ENCODE results near the gene RTN4RL1. TPM values are rescaled to one million over a fixed set of nuclear protein-coding genes. Genes with fewer than 3 reads are reported as not detected.
"Not testable (repeated sequence)": the region's sequence is repeated elsewhere in the genome, so short reads cannot be mapped to it uniquely, and the experiment has no call there.

The RTN4RL1 gene
- total RNA-seq, 2 donors from 2014 or later, result 3.1 to 3.6 TPM

DNA sequence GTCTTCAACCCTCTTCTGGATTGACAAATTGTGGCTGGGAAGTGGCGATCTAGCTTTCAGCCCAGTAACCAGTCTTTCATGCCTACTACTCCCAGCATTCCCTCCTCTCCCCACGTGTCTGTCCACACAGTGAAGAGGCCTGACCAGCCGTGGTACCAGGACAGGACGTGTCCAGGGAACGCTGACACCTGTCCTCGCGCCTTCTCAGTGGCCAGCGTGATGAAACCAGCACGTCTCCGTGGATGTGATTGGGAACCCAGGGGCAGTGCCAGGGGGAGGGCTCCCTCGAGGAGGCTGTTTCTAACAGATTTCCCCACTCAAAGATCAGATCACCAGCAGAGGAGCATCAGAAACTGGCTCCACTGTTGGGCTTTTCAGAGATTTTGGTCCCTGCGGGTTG lies 126.3 kb downstream of the RTN4RL1 start:
- no peak overlapping the region for H3K27ac ChIP-seq
- intact Hi-C loops (cut with DNase I), result no loop called here
- DNase-seq (no peak), ATAC-seq (no peak)
- peaks cover 0 to 20% of the 10 kb centered on the region in 2 donors for H3K36me3 ChIP-seq (replicated peaks in 1 of 2; ENCODE audit: insufficient read depth in 1 of 2, low read depth in 2 of 2)
- H3K9me3 ChIP-seq, result no peaks in the 10 kb centered on the region
- H3K27me3 ChIP-seq, result no peaks in the 10 kb centered on the region
- H3K4me1 ChIP-seq, result no peaks in the 10 kb centered on the region
- TF ChIP-seq POLR2A (IDR thresholded peaks at IDR 0.05), result no peak
- TF ChIP-seq, protein P1, sequence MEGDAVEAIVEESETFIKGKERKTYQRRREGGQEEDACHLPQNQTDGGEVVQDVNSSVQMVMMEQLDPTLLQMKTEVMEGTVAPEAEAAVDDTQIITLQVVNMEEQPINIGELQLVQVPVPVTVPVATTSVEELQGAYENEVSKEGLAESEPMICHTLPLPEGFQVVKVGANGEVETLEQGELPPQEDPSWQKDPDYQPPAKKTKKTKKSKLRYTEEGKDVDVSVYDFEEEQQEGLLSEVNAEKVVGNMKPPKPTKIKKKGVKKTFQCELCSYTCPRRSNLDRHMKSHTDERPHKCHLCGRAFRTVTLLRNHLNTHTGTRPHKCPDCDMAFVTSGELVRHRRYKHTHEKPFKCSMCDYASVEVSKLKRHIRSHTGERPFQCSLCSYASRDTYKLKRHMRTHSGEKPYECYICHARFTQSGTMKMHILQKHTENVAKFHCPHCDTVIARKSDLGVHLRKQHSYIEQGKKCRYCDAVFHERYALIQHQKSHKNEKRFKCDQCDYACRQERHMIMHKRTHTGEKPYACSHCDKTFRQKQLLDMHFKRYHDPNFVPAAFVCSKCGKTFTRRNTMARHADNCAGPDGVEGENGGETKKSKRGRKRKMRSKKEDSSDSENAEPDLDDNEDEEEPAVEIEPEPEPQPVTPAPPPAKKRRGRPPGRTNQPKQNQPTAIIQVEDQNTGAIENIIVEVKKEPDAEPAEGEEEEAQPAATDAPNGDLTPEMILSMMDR (IDR thresholded peaks at IDR 0.05), result no peak
- WGBS, 2 donors, result 89 to 90% methylated on average over 5 to 12 of the region's 12 CpGs
- H3K4me3 ChIP-seq, result no peak overlapping the region

DNA sequence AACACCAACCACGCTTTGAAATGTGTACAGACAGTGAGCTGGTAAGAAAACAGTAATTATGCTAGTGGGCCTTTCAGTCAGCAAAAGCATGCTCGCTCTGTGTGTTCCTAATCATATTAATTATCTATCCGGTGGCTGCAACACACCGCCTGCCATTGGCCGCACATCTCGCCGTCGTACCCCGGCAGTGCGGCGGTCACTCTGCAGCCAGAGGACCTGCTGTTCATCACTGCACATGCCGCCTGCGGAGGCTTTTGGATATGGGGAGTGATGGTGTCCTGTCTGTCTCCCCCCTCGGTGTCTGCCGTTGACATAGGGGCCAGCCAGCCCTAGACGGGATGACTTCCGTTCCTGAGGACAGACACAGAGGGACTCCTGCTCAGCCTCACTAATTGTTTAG lies 126.8 kb downstream of the RTN4RL1 start:
- intact Hi-C loops (cut with DNase I), result no loop called here

DNA sequence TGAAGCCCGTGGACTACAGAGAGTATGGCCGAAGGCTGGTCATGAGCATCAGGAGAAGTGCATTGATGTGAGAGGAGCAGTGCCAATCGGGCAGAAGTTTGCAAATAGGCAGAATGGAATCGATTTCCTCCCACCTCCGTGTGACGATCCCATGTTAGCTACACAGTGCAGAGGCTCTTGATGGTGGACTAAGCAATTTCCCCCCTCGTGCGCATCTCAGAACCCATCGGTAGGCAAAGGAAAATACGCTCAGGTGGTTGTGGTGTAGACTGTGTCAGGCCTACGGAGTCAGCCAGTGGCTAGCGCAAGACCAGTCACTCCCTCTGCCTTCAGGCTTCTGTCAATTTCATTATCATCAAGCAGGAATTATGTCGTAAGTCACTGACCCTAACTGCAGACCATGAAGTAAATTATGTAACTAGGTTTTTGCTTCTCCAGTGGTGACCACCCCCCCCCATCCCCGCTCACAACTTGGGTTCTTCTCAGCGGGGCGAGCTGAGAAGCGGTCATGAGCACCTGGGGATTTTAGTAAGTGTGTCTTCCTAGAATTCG lies 128.0 kb downstream of the RTN4RL1 start:
- no peaks in the 10 kb centered on the region for H3K9me3 ChIP-seq
- H3K4me1 ChIP-seq, result no peaks in the 10 kb centered on the region
- TF ChIP-seq, protein P1 (IDR thresholded peaks at IDR 0.05), result no peak
- TF ChIP-seq POLR2A (IDR thresholded peaks at IDR 0.05), result no peak
- no peak overlapping the region for H3K27ac ChIP-seq
- no peaks in the 10 kb centered on the region for H3K27me3 ChIP-seq
- H3K36me3 ChIP-seq (replicated peaks in 1 of 2; ENCODE audit: insufficient read depth in 1 of 2, low read depth in 2 of 2), result peaks cover 0 to 20% of the 10 kb centered on the region in 2 donors
- DNase-seq, result no peak
- WGBS, 2 donors, result 89 to 90% methylated on average over 18 of the region's 18 CpGs
- no peak overlapping the region for H3K4me3 ChIP-seq
- intact Hi-C loops (cut with DNase I), result no loop called here
- ATAC-seq, result no peak

More for the DNA sequence above, 126.8 kb downstream of the RTN4RL1 start:
- TF ChIP-seq, protein P1 (IDR thresholded peaks at IDR 0.05), result no peak
- no peak for TF ChIP-seq POLR2A (IDR thresholded peaks at IDR 0.05)
- Histone ChIP-seq H3K36me3 (replicated peaks in 1 of 2; ENCODE audit: insufficient read depth in 1 of 2, low read depth in 2 of 2) (peaks cover 0 to 20% of the 10 kb centered on the region in 2 donors), H3K27me3 (no peaks in the 10 kb centered on the region), H3K27ac (no peak overlapping the region), H3K4me1 (no peaks in the 10 kb centered on the region), H3K4me3 (no peak overlapping the region), H3K9me3 (no peaks in the 10 kb centered on the region)
- ATAC-seq (no peak), DNase-seq (no peak)
- WGBS, 2 donors, result 85 to 96% methylated on average over 13 to 17 of the region's 17 CpGs

DNA sequence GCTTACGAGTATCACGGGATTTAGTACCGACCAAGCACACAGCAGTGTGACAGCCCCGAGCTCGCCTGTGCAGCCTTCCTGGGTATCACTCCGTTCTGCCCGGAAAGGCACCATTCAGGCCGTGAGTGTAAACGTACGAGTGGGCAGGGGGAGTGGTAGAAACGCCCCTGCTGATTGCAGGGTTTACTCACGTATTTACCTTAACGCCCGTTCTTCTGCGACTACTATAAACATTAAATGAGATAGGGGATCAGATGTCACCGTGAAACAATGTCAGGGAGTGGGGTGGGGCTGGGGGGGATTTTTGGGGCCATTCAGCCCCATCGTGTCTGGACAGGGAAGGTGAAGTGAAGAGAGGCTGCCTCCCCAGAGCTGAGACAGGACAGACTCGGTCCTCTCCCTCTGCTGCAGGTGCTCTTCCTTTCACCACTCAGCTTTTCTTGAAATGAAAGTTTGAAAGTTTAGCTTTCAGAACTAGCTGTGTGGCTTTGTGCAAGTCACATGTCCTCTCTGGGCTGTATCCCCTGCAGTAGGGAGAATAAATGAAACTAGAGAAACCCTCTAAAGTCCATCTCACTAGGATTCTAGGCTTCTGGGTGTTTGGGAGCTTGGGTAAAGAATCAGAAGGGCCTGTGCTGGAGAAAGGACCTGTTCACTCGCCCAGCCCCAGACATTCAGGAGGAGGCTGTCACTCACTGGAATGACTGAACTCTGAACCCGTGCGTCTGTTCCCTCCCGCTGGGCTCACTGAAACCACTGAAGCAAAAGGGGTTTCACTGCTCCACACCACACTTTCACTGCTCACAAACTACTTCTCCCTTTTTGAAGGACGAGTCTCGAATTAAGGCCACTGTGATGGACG lies 128.7 kb downstream of the RTN4RL1 start:
- Histone ChIP-seq H3K9me3 (no peaks in the 10 kb centered on the region), H3K36me3 (replicated peaks in 1 of 2; ENCODE audit: insufficient read depth in 1 of 2, low read depth in 2 of 2) (peaks cover 0 to 22% of the 10 kb centered on the region in 2 donors), H3K4me3 (no peak overlapping the region), H3K27me3 (no peaks in the 10 kb centered on the region), H3K4me1 (no peaks in the 10 kb centered on the region), H3K27ac (no peak overlapping the region)
- WGBS, 2 donors, result 87 to 88% methylated on average over 25 of the region's 25 CpGs
- no peak for ATAC-seq
- TF ChIP-seq, protein P1 (IDR thresholded peaks at IDR 0.05), result no peak
- intact Hi-C loops (cut with DNase I), result no loop called here
- no peak for DNase-seq

DNA sequence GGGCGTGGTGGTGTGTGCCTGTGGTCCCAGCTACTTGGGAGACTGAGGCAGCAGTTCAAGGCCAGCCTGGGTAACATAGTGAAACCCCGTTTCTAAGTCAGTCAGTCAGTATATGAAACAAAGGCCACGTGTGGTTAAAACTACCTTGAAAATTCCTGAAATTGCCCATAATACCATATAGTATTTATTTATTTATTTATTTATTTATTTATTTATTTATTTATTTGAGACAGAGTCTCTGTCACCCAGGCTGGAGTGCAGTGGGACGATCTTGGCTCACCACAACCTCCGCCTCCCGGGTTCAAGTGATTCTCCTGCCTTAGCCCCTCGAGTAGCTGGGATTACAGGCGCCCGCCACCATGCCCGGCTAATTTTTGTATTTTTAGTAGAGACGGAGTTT lies 129.7 kb downstream of the RTN4RL1 start:
- intact Hi-C loops (cut with DNase I); H3K4me1 ChIP-seq; H3K4me3 ChIP-seq; H3K27ac ChIP-seq; DNase-seq; H3K9me3 ChIP-seq; ATAC-seq; H3K27me3 ChIP-seq: not testable (repeated sequence)
- peaks cover 0 to 24% of the 10 kb centered on the region in 2 donors for H3K36me3 ChIP-seq (replicated peaks in 1 of 2; ENCODE audit: insufficient read depth in 1 of 2, low read depth in 2 of 2)
- 94 to 96% methylated on average over 11 of the region's 11 CpGs for WGBS, 2 donors
